Stimulated activated CD4-positive, alpha-beta T cell treated with anti-CD3 and anti-CD28 coated beads, Interleukin-1b, Interleukin-23, amount 100 ng/mL, for 48 hours (primary cell): ENCODE results near the gene MYCBP2.
"Not testable (repeated sequence)": the region's sequence is repeated elsewhere in the genome, so short reads cannot be mapped to it uniquely, and the experiment has no call there.

Source experiments
- DNase-seq: peaks from one replicate; pipeline ENCODE4 v3.0.0-alpha.2; 2020

The MYCBP2 gene

GRCh38 chr13:77333594-77333993 is 6.7 kb upstream of the MYCBP2 start:
- no peak for DNase-seq

- no peak for DNase-seq
Observed at GRCh38 chr13:77331421-77331820, 4.5 kb upstream of the MYCBP2 start.

GRCh38 chr13:77329911-77330584 is 3.2 kb upstream of the MYCBP2 start:
- DNase-seq = no peak

GRCh38 chr13:77329133-77329910 is 2.4 kb upstream of the MYCBP2 start:
- DNase-seq = peak; percentile 92

- DNase-seq = no peak
Observed at GRCh38 chr13:77328819-77329132, 1.9 kb upstream of the MYCBP2 start.

- no peak for DNase-seq
Observed at GRCh38 chr13:77325371-77325980, 1.4 kb downstream of the MYCBP2 start.

- DNase-seq = no peak
Observed at GRCh38 chr13:77323858-77324257, 3.0 kb downstream of the MYCBP2 start.

GRCh38 chr13:77319536-77319935 is 7.4 kb downstream of the MYCBP2 start:
- no peak for DNase-seq

- no peak for DNase-seq
Observed at GRCh38 chr13:77318741-77319140, 8.2 kb downstream of the MYCBP2 start.

GRCh38 chr13:77316430-77316829 is 10.5 kb downstream of the MYCBP2 start:
- no peak for DNase-seq

GRCh38 chr13:77315509-77315908 is 11.4 kb downstream of the MYCBP2 start:
- DNase-seq = not testable (repeated sequence)

GRCh38 chr13:77313923-77314322 is 13.0 kb downstream of the MYCBP2 start:
- DNase-seq = no peak

- no peak for DNase-seq
Observed at GRCh38 chr13:77312311-77312710, 14.6 kb downstream of the MYCBP2 start.

GRCh38 chr13:77310579-77311279 is 16.2 kb downstream of the MYCBP2 start:
- DNase-seq = no peak

- DNase-seq = no peak
Observed at GRCh38 chr13:77310161-77310560, 16.7 kb downstream of the MYCBP2 start.

- no peak for DNase-seq
Observed at GRCh38 chr13:77309254-77309653, 17.6 kb downstream of the MYCBP2 start.

GRCh38 chr13:77306458-77306857 is 20.4 kb downstream of the MYCBP2 start:
- DNase-seq = no peak

GRCh38 chr13:77305266-77305665 is 21.6 kb downstream of the MYCBP2 start:
- no peak for DNase-seq

GRCh38 chr13:77300176-77301037 is 26.5 kb downstream of the MYCBP2 start:
- DNase-seq = no peak

- DNase-seq = no peak
Observed at GRCh38 chr13:77299587-77299986, 27.3 kb downstream of the MYCBP2 start.

GRCh38 chr13:77298426-77298825 is 28.5 kb downstream of the MYCBP2 start:
- DNase-seq = no peak

- no peak for DNase-seq
Observed at GRCh38 chr13:77291774-77292173, 35.1 kb downstream of the MYCBP2 start.

- no peak for DNase-seq
Observed at GRCh38 chr13:77290342-77290741, 36.6 kb downstream of the MYCBP2 start.
